Tibial artery (tissue), 4 donors: Measurements from ENCODE around the gene GLIS1.
A peak's percentile ranks its signal among the peaks of the same experiment; 100 is the strongest.

ENCODE experiments used
- DNase-seq, 2 donors: peaks; one replicate each; pipeline ENCODE4 v3.0.0-alpha.2; 2019
- H3K27ac ChIP-seq, 2 donors: fragments of 200-600 bp; sonication (generic) in 1 of 2; 1 replicate in 1 of 2; 2 replicates in 1 of 2; pipeline ENCODE4 v1.5.1; 2018 to 2019; ENCODE audit warnings: mild to moderate bottlenecking in 1 of 2
- H3K27me3 ChIP-seq, 2 donors: fragments of 200-600 bp; sonication (generic) in 1 of 2; one replicate each; pipeline versions ENCODE4 v1.5.1 to v1.6.0; 2016 to 2019
- H3K36me3 ChIP-seq, 3 donors: fragments of 200-600 bp; sonication (generic) in 2 of 3; one replicate each; pipeline ENCODE4 v1.5.1; 2016 to 2019; ENCODE audit warnings: mild to moderate bottlenecking in 2 of 3
- H3K4me1 ChIP-seq, 4 donors: fragments of 200-600 bp; sonication (generic) in 2 of 4; 1 replicate in 3 of 4; 2 replicates in 1 of 4; pipeline ENCODE4 v1.5.1; 2016 to 2019
- H3K4me3 ChIP-seq, 2 donors: fragments of 200-600 bp; sonication (generic) in 1 of 2; 1 replicate in 1 of 2; 2 replicates in 1 of 2; pipeline ENCODE4 v1.5.1; 2018 to 2019; ENCODE audit warnings: mild to moderate bottlenecking in 2 of 2
- H3K9me3 ChIP-seq, 3 donors: fragments of 200-600 bp; sonication (generic) in 1 of 3; one replicate each; pipeline ENCODE4 v1.5.1; 2016 to 2019
- CTCF ChIP-seq, 2 experiments: fragments of 200-600 bp in 1 of 2; fragments of 450-650 bp in 1 of 2; IDR thresholded peaks; one replicate each; pipeline ENCODE4 v1.5.1; 2017 to 2019; ENCODE audit warnings: antibody characterized with exemption in 2 of 2, mild to moderate bottlenecking in 1 of 2, moderate library complexity in 1 of 2
- intact Hi-C: fragments of 100-400 bp; cut with DNase I; formaldehyde crosslinking; loops from one replicate; pipeline ENCODE4 v1.15.0; 2023; ENCODE audit warnings: low total_unique reads

The GLIS1 gene

GRCh38 chr1:53639251-53639763 lies 99.7 kb downstream of the GLIS1 start:
- Histone ChIP-seq H3K36me3 (no peaks in the 10 kb centered on the region), H3K27ac (no peak overlapping the region), H3K4me3 (no peak overlapping the region), H3K4me1 (no peaks in the 10 kb centered on the region), H3K27me3 (peaks cover 0 to 62% of the 10 kb centered on the region in 2 donors), H3K9me3 (no peaks in the 10 kb centered on the region)
- DNase-seq = peak; percentile 12 to 57
- no peak for TF ChIP-seq CTCF (IDR thresholded peaks at IDR 0.05)
- intact Hi-C loops = no loop called here

GRCh38 chr1:53638360-53639035 lies 100.5 kb downstream of the GLIS1 start:
- Histone ChIP-seq H3K27me3 (peaks cover 0 to 58% of the 10 kb centered on the region in 2 donors), H3K4me1 (no peaks in the 10 kb centered on the region), H3K4me3 (no peak overlapping the region), H3K36me3 (no peaks in the 10 kb centered on the region), H3K27ac (no peak overlapping the region), H3K9me3 (no peaks in the 10 kb centered on the region)
- intact Hi-C loops = no loop called here
- DNase-seq = peak; percentile 16 to 47
- no peak for TF ChIP-seq CTCF (IDR thresholded peaks at IDR 0.05)

GRCh38 chr1:53637511-53638359 lies 101.2 kb downstream of the GLIS1 start:
- H3K4me3 ChIP-seq = no peak overlapping the region
- H3K27me3 ChIP-seq = peaks cover 0 to 55% of the 10 kb centered on the region in 2 donors
- H3K9me3 ChIP-seq = no peaks in the 10 kb centered on the region
- no peak for TF ChIP-seq CTCF (IDR thresholded peaks at IDR 0.05)
- DNase-seq = peak; percentile 14 to 35
- H3K36me3 ChIP-seq = no peaks in the 10 kb centered on the region
- no peak overlapping the region for H3K27ac ChIP-seq
- intact Hi-C loops = no loop called here
- H3K4me1 ChIP-seq = no peaks in the 10 kb centered on the region

- peak; percentile 11 to 57 for DNase-seq
- Histone ChIP-seq H3K27me3 (peaks cover 0 to 50% of the 10 kb centered on the region in 2 donors), H3K4me3 (no peak overlapping the region), H3K9me3 (no peaks in the 10 kb centered on the region), H3K36me3 (no peaks in the 10 kb centered on the region), H3K4me1 (no peaks in the 10 kb centered on the region), H3K27ac (no peak overlapping the region)
- no peak for TF ChIP-seq CTCF (IDR thresholded peaks at IDR 0.05)
- intact Hi-C loops = no loop called here
Measured at GRCh38 chr1:53636621-53637171, 102.3 kb downstream of the GLIS1 start.

GRCh38 chr1:53634571-53634979 lies 104.4 kb downstream of the GLIS1 start:
- H3K4me3 ChIP-seq = no peak overlapping the region
- no peak overlapping the region for H3K27ac ChIP-seq
- intact Hi-C loops = no loop called here
- H3K4me1 ChIP-seq = no peaks in the 10 kb centered on the region
- H3K9me3 ChIP-seq = no peaks in the 10 kb centered on the region
- TF ChIP-seq CTCF (IDR thresholded peaks at IDR 0.05) = no peak
- peaks cover 0 to 39% of the 10 kb centered on the region in 2 donors for H3K27me3 ChIP-seq
- peak in 1 of 2 donors; percentile 34 for DNase-seq
- no peaks in the 10 kb centered on the region for H3K36me3 ChIP-seq
